Sigmoid colon (tissue), 4 donors: ENCODE data around the gene CYP11A1.

Experiments
- EP300 ChIP-seq, 4 donors: sonication (generic); formaldehyde crosslinking; IDR thresholded peaks; one replicate each; pipeline ENCODE4 v1.6.1; 2017; ENCODE audit warnings: antibody characterized with exemption in 4 of 4
- POLR2A ChIP-seq, 2 donors: fragments of 450-650 bp; IDR thresholded peaks; one replicate each; pipeline ENCODE4 v1.6.1; 2016; ENCODE audit warnings: antibody characterized with exemption in 2 of 2, mild to moderate bottlenecking in 2 of 2, moderate library complexity in 2 of 2
- TF ChIP-seq, protein P1 (sequence below), 4 experiments: fragments of 450-650 bp in 3 of 4; fragments of 200-600 bp in 1 of 4; IDR thresholded peaks; one replicate each; pipeline ENCODE4 v1.5.1; 2016 to 2019; ENCODE audit warnings: antibody characterized with exemption in 4 of 4, mild to moderate bottlenecking in 3 of 4, moderate library complexity in 2 of 4

GRCh38 chr15:74417225-74417624 lies 49.8 kb upstream of the CYP11A1 start:
- TF ChIP-seq, protein P1, sequence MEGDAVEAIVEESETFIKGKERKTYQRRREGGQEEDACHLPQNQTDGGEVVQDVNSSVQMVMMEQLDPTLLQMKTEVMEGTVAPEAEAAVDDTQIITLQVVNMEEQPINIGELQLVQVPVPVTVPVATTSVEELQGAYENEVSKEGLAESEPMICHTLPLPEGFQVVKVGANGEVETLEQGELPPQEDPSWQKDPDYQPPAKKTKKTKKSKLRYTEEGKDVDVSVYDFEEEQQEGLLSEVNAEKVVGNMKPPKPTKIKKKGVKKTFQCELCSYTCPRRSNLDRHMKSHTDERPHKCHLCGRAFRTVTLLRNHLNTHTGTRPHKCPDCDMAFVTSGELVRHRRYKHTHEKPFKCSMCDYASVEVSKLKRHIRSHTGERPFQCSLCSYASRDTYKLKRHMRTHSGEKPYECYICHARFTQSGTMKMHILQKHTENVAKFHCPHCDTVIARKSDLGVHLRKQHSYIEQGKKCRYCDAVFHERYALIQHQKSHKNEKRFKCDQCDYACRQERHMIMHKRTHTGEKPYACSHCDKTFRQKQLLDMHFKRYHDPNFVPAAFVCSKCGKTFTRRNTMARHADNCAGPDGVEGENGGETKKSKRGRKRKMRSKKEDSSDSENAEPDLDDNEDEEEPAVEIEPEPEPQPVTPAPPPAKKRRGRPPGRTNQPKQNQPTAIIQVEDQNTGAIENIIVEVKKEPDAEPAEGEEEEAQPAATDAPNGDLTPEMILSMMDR (IDR thresholded peaks at IDR 0.05), result no peak
- TF ChIP-seq EP300 (IDR thresholded peaks at IDR 0.05) (no peak), POLR2A (IDR thresholded peaks at IDR 0.05) (no peak)
